MM.1S (cell line): Measurements from ENCODE around the gene SLC16A13.

ENCODE experiments used
- CTCF ChIP-seq: fragments of 300-600 bp; sonication (generic); IDR thresholded peaks from 2 replicates; pipeline ENCODE4 v1.5.1; 2016; ENCODE audit warnings: antibody characterized with exemption, low read length, mixed read lengths
- EZH2phosphoT487 ChIP-seq: fragments of 300-600 bp; sonication (generic); IDR thresholded peaks from 2 replicates; pipeline ENCODE4 v1.6.1; 2018; ENCODE audit warnings: antibody characterized with exemption, low read length

- TF ChIP-seq CTCF (no peak), EZH2phosphoT487 (no peak)
These were observed 11.4 kb upstream of the SLC16A13 start for GRCh38 chr17:7024402-7024785.
